WTC11 (cell line): Measurements from ENCODE around the gene CDK18. TPM values are rescaled to one million over a fixed set of nuclear protein-coding genes. Genes with fewer than 3 reads are reported as not detected.
A peak's percentile ranks its signal among the peaks of the same experiment; 100 is the strongest.

Source experiments
- ATAC-seq: fragments of 200-7000 bp; cut with Tn5 transposase; 2 replicates; pipeline ENCODE4 v1.10.0; 2021; ENCODE audit warnings: mild to moderate bottlenecking, moderate library complexity
- CTCF ChIA-PET: fragments of 300-600 bp; sonication (Branson Sonifier 250); formaldehyde crosslinking; loops from one replicate; lab custom pipeline; 2021; ENCODE audit warnings: antibody characterized with exemption; lab: Charles Lee
- POLR2A ChIA-PET: fragments of 350-600 bp; sonication (Branson Sonifier 250); formaldehyde crosslinking; loops from one replicate; lab custom pipeline; 2021; ENCODE audit warnings: antibody characterized with exemption; lab: Charles Lee
- DNase-seq: peaks from one replicate; pipeline ENCODE4 v3.0.0; 2021; ENCODE audit warnings: low spot score
- H3K27ac Mint-ChIP-seq: 2 replicates; pipeline ENCODE4 v1.8.0; 2021; ENCODE audit warnings: mixed read lengths
- H3K27me3 Mint-ChIP-seq: 2 replicates; pipeline ENCODE4 v1.8.0; 2021; ENCODE audit warnings: low read depth, mild to moderate bottlenecking, moderate library complexity, mixed read lengths
- H3K36me3 Mint-ChIP-seq: 2 replicates; pipeline ENCODE4 v1.8.0; 2021; ENCODE audit warnings: mixed read lengths
- H3K4me1 Mint-ChIP-seq: 2 replicates; pipeline ENCODE4 v1.8.0; 2022; ENCODE audit warnings: mixed read lengths
- H3K4me3 Mint-ChIP-seq: 2 replicates; pipeline ENCODE4 v1.8.0; 2021; ENCODE audit warnings: mild to moderate bottlenecking, moderate library complexity, mixed read lengths
- H3K9me3 Mint-ChIP-seq: 2 replicates; pipeline ENCODE4 v1.8.0; 2021; ENCODE audit warnings: mixed read lengths
- ARID4B ChIP-seq: sonication (generic); formaldehyde crosslinking; IDR thresholded peaks from 2 replicates; pipeline ENCODE4 v1.8.0; 2023; ENCODE audit warnings: missing genetic modification reagents, mild to moderate bottlenecking, borderline replicate concordance
- ATF3 ChIP-seq: sonication (generic); formaldehyde crosslinking; conservative IDR thresholded peaks from 2 replicates; pipeline ENCODE4 v1.8.1; 2022; ENCODE audit warnings: mild to moderate bottlenecking, missing genetic modification reagents
- CREM ChIP-seq: sonication (generic); formaldehyde crosslinking; IDR thresholded peaks from 2 replicates; pipeline ENCODE4 v1.8.1; 2022; ENCODE audit warnings: mild to moderate bottlenecking, missing genetic modification reagents, moderate library complexity
- CTCF ChIP-seq: fragments of 200-600 bp; IDR thresholded peaks from 2 replicates; pipeline ENCODE4 v1.8.0; 2022; ENCODE audit warnings: antibody characterized with exemption
- EMX1 ChIP-seq: fragments of 250-450 bp; sonication (Bioruptor Pico); IDR thresholded peaks from 2 replicates; pipeline ENCODE4 v1.8.0; 2021; ENCODE audit warnings: mild to moderate bottlenecking
- FOXP1 ChIP-seq: sonication (generic); formaldehyde crosslinking; IDR thresholded peaks from 2 replicates; pipeline ENCODE4 v1.8.0; 2022; ENCODE audit warnings: missing genetic modification reagents, mild to moderate bottlenecking, moderate library complexity, borderline replicate concordance
- FOXP4 ChIP-seq: sonication (generic); formaldehyde crosslinking; IDR thresholded peaks from 2 replicates; pipeline ENCODE4 v1.8.0; 2022; ENCODE audit warnings: mild to moderate bottlenecking, missing genetic modification reagents
- IRF2 ChIP-seq: sonication (generic); formaldehyde crosslinking; IDR thresholded peaks from 2 replicates; pipeline ENCODE4 v1.8.0; 2022; ENCODE audit warnings: low read depth, missing genetic modification reagents, borderline replicate concordance
- NR2C2 ChIP-seq: sonication (generic); formaldehyde crosslinking; IDR thresholded peaks from 2 replicates; pipeline ENCODE4 v1.8.0; 2022; ENCODE audit warnings: mild to moderate bottlenecking, missing genetic modification reagents
- PREB ChIP-seq: sonication (generic); formaldehyde crosslinking; IDR thresholded peaks from 2 replicates; pipeline ENCODE4 v1.8.1; 2022; ENCODE audit warnings: mild to moderate bottlenecking, missing genetic modification reagents, moderate library complexity, borderline replicate concordance
- TCF7 ChIP-seq: sonication (generic); formaldehyde crosslinking; IDR thresholded peaks from 2 replicates; pipeline ENCODE4 v1.8.0; 2022; ENCODE audit warnings: mild to moderate bottlenecking, low read depth, missing genetic modification reagents, moderate library complexity
- ZNF317 ChIP-seq: sonication (generic); formaldehyde crosslinking; IDR thresholded peaks from 2 replicates; pipeline ENCODE4 v1.8.1; 2023; ENCODE audit warnings: low read depth, mild to moderate bottlenecking, moderate library complexity, missing genetic modification reagents, borderline replicate concordance
- ZNF416 ChIP-seq: fragments of 250-450 bp; sonication (Bioruptor Pico); IDR thresholded peaks from 2 replicates; pipeline ENCODE4 v1.9.0; 2021; ENCODE audit warnings: mild to moderate bottlenecking, inconsistent platforms
- total RNA-seq: library from RNA; stranded (reverse); gene quantifications from 3 replicates; pipeline ENCODE4 v1.2.3, GENCODE V29; 2021

Gene CDK18
- total RNA-seq, 1 experiment from 2014 or later, result 71.9 TPM

GRCh38 chr1:205535096-205535495 lies 30.6 kb downstream of the CDK18 start:
- Mint-ChIP-seq H3K9me3 (no peaks in the 10 kb centered on the region), H3K4me1 (peaks cover 4% of the 10 kb centered on the region; the same call in 1 of the 2 replicates), H3K4me3 (no peak overlapping the region), H3K27ac (no peak overlapping the region), H3K27me3 (peaks cover 50% of the 10 kb centered on the region), H3K36me3 (peaks cover 20% of the 10 kb centered on the region)
- TF ChIP-seq PREB (CRISPR knock-in tag) (no peak), IRF2 (CRISPR knock-in tag) (no peak), ATF3 (no peak), FOXP1 (CRISPR knock-in tag) (no peak), FOXP4 (CRISPR knock-in tag) (no peak), TCF7 (no peak), ZNF416 (CRISPR knock-in tag) (no peak), ARID4B (CRISPR knock-in tag) (no peak), NR2C2 (CRISPR knock-in tag) (no peak), CTCF (no peak), ZNF317 (CRISPR knock-in tag) (no peak)
- ChIA-PET POLR2A (interaction anchor here (0.7 kb wide), 1 partner anchor 245 kb away, joined by 4 read pairs; no protein-coding TSS in a partner anchor), CTCF (interaction anchor here (1.3 to 3.3 kb wide), 6 partner anchors 9 to 181 kb away, joined by 4 to 33 read pairs (median 12); no protein-coding TSS in a partner anchor)
- DNase-seq (peak; percentile 2), ATAC-seq (no peak)

GRCh38 chr1:205535866-205536758 lies 31.6 kb downstream of the CDK18 start:
- ATAC-seq (no peak), DNase-seq (peak; percentile 3)
- Mint-ChIP-seq H3K4me1 (peaks cover 4% of the 10 kb centered on the region; the same call in 1 of the 2 replicates), H3K9me3 (no peaks in the 10 kb centered on the region), H3K27me3 (peaks cover 59% of the 10 kb centered on the region), H3K36me3 (peaks cover 10% of the 10 kb centered on the region), H3K4me3 (no peak overlapping the region), H3K27ac (no peak overlapping the region)
- CTCF ChIA-PET, result interaction anchor here (0.6 to 3.3 kb wide), 9 partner anchors 7 to 182 kb away, joined by 3 to 33 read pairs (median 6); no protein-coding TSS in a partner anchor
- TF ChIP-seq CREM (CRISPR knock-in tag) (no peak), EMX1 (CRISPR knock-in tag) (0 out of 2 replicates have a peak, but pooled peaks have one; percentile 44)
- POLR2A ChIA-PET, result interaction anchor here (0.6 to 0.7 kb wide), 3 partner anchors 8 to 246 kb away, joined by 4 to 6 read pairs (median 5); no protein-coding TSS in a partner anchor
